ENCODE data around the gene LAMTOR1. TPM values are rescaled to one million over a fixed set of nuclear protein-coding genes. Genes with fewer than 3 reads are reported as not detected.
A peak's percentile ranks its signal among the peaks of the same experiment; 100 is the strongest.

Gene LAMTOR1
- total RNA-seq, 2 experiments from 2014 or later: 61.8 to 64.1 TPM

DNA sequence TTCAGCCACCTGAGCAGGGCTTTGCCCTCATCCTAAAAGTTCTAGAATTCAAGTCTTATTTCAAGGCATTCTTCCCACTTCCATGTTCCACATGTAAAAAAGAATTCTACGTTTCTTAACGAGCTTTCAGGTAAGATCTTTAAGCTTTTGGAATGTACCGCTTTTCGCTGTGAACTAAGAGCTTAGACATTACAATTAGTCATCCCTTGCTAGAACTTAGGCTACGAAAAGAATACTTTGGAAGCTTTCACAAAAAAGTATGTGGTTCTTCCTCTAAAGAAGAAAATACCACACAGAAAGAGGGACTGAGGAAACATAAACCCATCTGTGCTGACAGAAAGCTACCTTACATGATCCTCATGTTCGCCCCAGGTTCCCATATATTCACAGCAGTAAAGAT lies 24.6 kb downstream of the LAMTOR1 start:
- ChIA-PET POLR2A (interaction anchor here (0.6 to 2.4 kb wide), 10 partner anchors 8 to 92 kb away, joined by 3 to 9 read pairs (median 4); no protein-coding TSS in a partner anchor), CTCF (ENCODE audit: unreplicated experiment) (interaction anchor here (0.6 to 1.1 kb wide), 3 partner anchors 32 to 68 kb away, joined by 3 to 4 read pairs (median 4); no protein-coding TSS in a partner anchor)
- Histone ChIP-seq H3K9me3 (ENCODE audit: low read length) (no peaks in the 10 kb centered on the region), H4K20me1 (ENCODE audit: insufficient read depth, low read length) (peaks cover 4% of the 10 kb centered on the region; the same call in 1 of the 2 replicates), H3K9me2 (ENCODE audit: insufficient read depth, low read length) (no peaks in the 10 kb centered on the region), H3K79me2 (ENCODE audit: insufficient read depth, low read depth, low read length) (peaks cover 60% of the 10 kb centered on the region), H2AFZ (ENCODE audit: low read length) (no peak overlapping the region), H3K27ac (ENCODE audit: low read depth, low read length, poor library complexity, severe bottlenecking) (no peak overlapping the region), H3K4me2 (ENCODE audit: low read length) (peak overlapping the region; percentile 70), H3K4me3 (ENCODE audit: low read depth, low read length, poor library complexity, severe bottlenecking) (peak overlapping the region; percentile 98), H3K4me1 (ENCODE audit: insufficient read depth, low read length, poor library complexity, severe bottlenecking) (peaks cover 45% of the 10 kb centered on the region), H3K36me3 (ENCODE audit: insufficient read depth, low read length) (peaks cover 23% of the 10 kb centered on the region)
- BruUV-seq (replicated peaks): TSS peak; percentile 62
- intact Hi-C loops (cut with micrococcal nuclease; ENCODE audit: unreplicated experiment): no loop called here
- TF ChIP-seq, protein P1, sequence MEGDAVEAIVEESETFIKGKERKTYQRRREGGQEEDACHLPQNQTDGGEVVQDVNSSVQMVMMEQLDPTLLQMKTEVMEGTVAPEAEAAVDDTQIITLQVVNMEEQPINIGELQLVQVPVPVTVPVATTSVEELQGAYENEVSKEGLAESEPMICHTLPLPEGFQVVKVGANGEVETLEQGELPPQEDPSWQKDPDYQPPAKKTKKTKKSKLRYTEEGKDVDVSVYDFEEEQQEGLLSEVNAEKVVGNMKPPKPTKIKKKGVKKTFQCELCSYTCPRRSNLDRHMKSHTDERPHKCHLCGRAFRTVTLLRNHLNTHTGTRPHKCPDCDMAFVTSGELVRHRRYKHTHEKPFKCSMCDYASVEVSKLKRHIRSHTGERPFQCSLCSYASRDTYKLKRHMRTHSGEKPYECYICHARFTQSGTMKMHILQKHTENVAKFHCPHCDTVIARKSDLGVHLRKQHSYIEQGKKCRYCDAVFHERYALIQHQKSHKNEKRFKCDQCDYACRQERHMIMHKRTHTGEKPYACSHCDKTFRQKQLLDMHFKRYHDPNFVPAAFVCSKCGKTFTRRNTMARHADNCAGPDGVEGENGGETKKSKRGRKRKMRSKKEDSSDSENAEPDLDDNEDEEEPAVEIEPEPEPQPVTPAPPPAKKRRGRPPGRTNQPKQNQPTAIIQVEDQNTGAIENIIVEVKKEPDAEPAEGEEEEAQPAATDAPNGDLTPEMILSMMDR (conservative IDR thresholded peaks at IDR 0.05; ENCODE audit: low read length): no peak
- no peak for TF ChIP-seq EZH2phosphoT487 (IDR thresholded peaks at IDR 0.05; ENCODE audit: borderline replicate concordance, low read depth, low read length)
- DNase-seq (ENCODE audit: low spot score): no peak

DNA sequence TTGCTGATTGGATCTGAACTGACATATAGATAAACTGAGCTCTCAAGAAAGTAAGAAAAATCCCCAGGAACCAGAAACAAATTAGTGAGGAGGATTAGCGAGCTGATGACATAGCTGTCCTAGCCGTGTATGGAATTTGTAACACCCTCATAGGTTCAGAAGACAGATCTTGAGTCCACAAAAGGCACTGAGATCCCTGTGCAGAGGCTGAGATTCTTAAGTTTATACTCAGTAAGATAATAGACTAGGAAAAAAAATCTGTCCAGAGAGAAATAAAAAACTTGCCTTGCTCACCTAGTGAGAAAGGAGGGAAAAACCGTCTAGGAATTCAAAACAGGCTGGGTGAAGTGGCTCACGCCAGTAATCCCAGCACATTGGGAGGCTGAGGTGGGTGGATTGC lies 27.3 kb downstream of the LAMTOR1 start:
- no TSS peak for BruUV-seq (replicated peaks)
- CTCF ChIA-PET (ENCODE audit: unreplicated experiment): no interaction called here
- Histone ChIP-seq H3K4me1 (ENCODE audit: insufficient read depth, low read length, poor library complexity, severe bottlenecking) (peaks cover 37% of the 10 kb centered on the region), H3K36me3 (ENCODE audit: insufficient read depth, low read length) (peaks cover 28% of the 10 kb centered on the region), H4K20me1 (ENCODE audit: insufficient read depth, low read length) (peaks cover 16% of the 10 kb centered on the region), H3K79me2 (ENCODE audit: insufficient read depth, low read depth, low read length) (peaks cover 85% of the 10 kb centered on the region), H3K4me3 (ENCODE audit: low read depth, low read length, poor library complexity, severe bottlenecking) (no peak overlapping the region), H3K9me3 (ENCODE audit: low read length) (no peaks in the 10 kb centered on the region), H2AFZ (ENCODE audit: low read length) (no peak overlapping the region), H3K4me2 (ENCODE audit: low read length) (no peak overlapping the region), H3K27ac (ENCODE audit: low read depth, low read length, poor library complexity, severe bottlenecking) (no peak overlapping the region), H3K9me2 (ENCODE audit: insufficient read depth, low read length) (no peaks in the 10 kb centered on the region)
- TF ChIP-seq, protein P1 (conservative IDR thresholded peaks at IDR 0.05; ENCODE audit: low read length): no peak
- no peak for TF ChIP-seq EZH2phosphoT487 (IDR thresholded peaks at IDR 0.05; ENCODE audit: borderline replicate concordance, low read depth, low read length)
- POLR2A ChIA-PET: interaction anchor here (0.6 to 0.7 kb wide), 2 partner anchors 9 to 56 kb away, joined by 3 read pairs; no protein-coding TSS in a partner anchor
- DNase-seq (ENCODE audit: low spot score): no peak
- intact Hi-C loops (cut with micrococcal nuclease; ENCODE audit: unreplicated experiment): no loop called here

DNA sequence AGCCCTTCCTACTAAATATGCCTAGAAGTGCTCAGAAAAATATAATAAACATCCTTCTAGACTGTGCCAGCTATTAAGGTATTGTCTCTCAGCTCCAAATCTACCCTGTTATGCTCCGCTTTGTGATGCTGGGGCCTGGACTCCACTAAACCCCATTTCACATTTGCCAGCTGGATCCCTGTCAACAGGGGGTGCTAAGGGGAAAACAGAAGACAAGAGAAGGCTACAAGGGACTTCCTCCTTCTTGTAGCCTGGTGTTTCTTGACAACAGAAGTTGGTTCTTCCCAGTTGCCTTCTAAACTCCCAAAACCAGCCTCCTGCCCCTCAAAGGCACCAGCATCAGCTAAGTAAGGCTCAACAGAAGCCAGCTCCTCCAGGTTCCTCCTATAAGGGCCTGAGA lies 28.0 kb downstream of the LAMTOR1 start:
- ChIA-PET CTCF (ENCODE audit: unreplicated experiment) (no interaction called here), POLR2A (interaction anchor here (0.7 kb wide), 1 partner anchor 55 kb away, joined by 3 read pairs; no protein-coding TSS in a partner anchor)
- H3K4me3 ChIP-seq (ENCODE audit: low read depth, low read length, poor library complexity, severe bottlenecking): no peak overlapping the region
- no peak overlapping the region; the same call in 1 of the 2 replicates for H3K4me2 ChIP-seq (ENCODE audit: low read length)
- H3K9me3 ChIP-seq (ENCODE audit: low read length): no peaks in the 10 kb centered on the region
- intact Hi-C loops (cut with micrococcal nuclease; ENCODE audit: unreplicated experiment): no loop called here
- peak; percentile 32 for DNase-seq (ENCODE audit: low spot score)
- peaks cover 43% of the 10 kb centered on the region for H3K4me1 ChIP-seq (ENCODE audit: insufficient read depth, low read length, poor library complexity, severe bottlenecking)
- peaks cover 33% of the 10 kb centered on the region for H3K36me3 ChIP-seq (ENCODE audit: insufficient read depth, low read length)
- peak overlapping the region; percentile 7 for H3K27ac ChIP-seq (ENCODE audit: low read depth, low read length, poor library complexity, severe bottlenecking)
- BruUV-seq (replicated peaks): no TSS peak
- H3K9me2 ChIP-seq (ENCODE audit: insufficient read depth, low read length): no peaks in the 10 kb centered on the region
- peaks cover 92% of the 10 kb centered on the region for H3K79me2 ChIP-seq (ENCODE audit: insufficient read depth, low read depth, low read length)
- TF ChIP-seq, protein P1 (conservative IDR thresholded peaks at IDR 0.05; ENCODE audit: low read length): peak; percentile 61
- no peak for TF ChIP-seq EZH2phosphoT487 (IDR thresholded peaks at IDR 0.05; ENCODE audit: borderline replicate concordance, low read depth, low read length)
- peaks cover 22% of the 10 kb centered on the region for H4K20me1 ChIP-seq (ENCODE audit: insufficient read depth, low read length)
- H2AFZ ChIP-seq (ENCODE audit: low read length): no peak overlapping the region
